NCI-H1436 treated with DMSO at 0.1 percent for 48 hours (cell line): ENCODE data around the gene ANO4.
"Not testable (repeated sequence)": the region's sequence is repeated elsewhere in the genome, so short reads cannot be mapped to it uniquely, and the experiment has no call there.

ENCODE experiments used
- DNase-seq: peaks from one replicate; lab custom pipeline; 2025; lab: John Stamatoyannopoulos, UW

Gene ANO4

GRCh38 chr12:101045486-101046464 lies 251.2 kb downstream of the ANO4 start:
- DNase-seq: no peak

GRCh38 chr12:101047652-101048051 lies 253.1 kb downstream of the ANO4 start:
- DNase-seq: no peak

GRCh38 chr12:101050631-101051030 lies 256.1 kb downstream of the ANO4 start:
- DNase-seq: no peak

GRCh38 chr12:101051151-101051550 lies 256.6 kb downstream of the ANO4 start:
- DNase-seq: no peak

GRCh38 chr12:101051901-101052550 lies 257.4 kb downstream of the ANO4 start:
- no peak for DNase-seq

GRCh38 chr12:101053203-101053602 lies 258.6 kb downstream of the ANO4 start:
- no peak for DNase-seq

- no peak for DNase-seq
These were observed 261.4 kb downstream of the ANO4 start for GRCh38 chr12:101055940-101056339.

- DNase-seq: not testable (repeated sequence)
These were observed 267.9 kb downstream of the ANO4 start for GRCh38 chr12:101062508-101062907.

- no peak for DNase-seq
These were observed 270.1 kb downstream of the ANO4 start for GRCh38 chr12:101064721-101065120.

GRCh38 chr12:101066489-101066888 lies 271.9 kb downstream of the ANO4 start:
- DNase-seq: no peak

GRCh38 chr12:101068402-101068801 lies 273.8 kb downstream of the ANO4 start:
- no peak for DNase-seq

GRCh38 chr12:101068836-101069235 lies 274.3 kb downstream of the ANO4 start:
- DNase-seq: no peak

- no peak for DNase-seq
These were observed 280.5 kb downstream of the ANO4 start for GRCh38 chr12:101074940-101075680.

- no peak for DNase-seq
These were observed 282.3 kb downstream of the ANO4 start for GRCh38 chr12:101076921-101077320.

GRCh38 chr12:101077791-101078528 lies 283.4 kb downstream of the ANO4 start:
- DNase-seq: no peak

GRCh38 chr12:101078536-101079285 lies 284.1 kb downstream of the ANO4 start:
- DNase-seq: no peak

- no peak for DNase-seq
These were observed 288.1 kb downstream of the ANO4 start for GRCh38 chr12:101082706-101083105.

GRCh38 chr12:101086490-101087135 lies 292.0 kb downstream of the ANO4 start:
- DNase-seq: no peak

GRCh38 chr12:101087920-101088319 lies 293.3 kb downstream of the ANO4 start:
- no peak for DNase-seq

GRCh38 chr12:101089271-101089670 lies 294.7 kb downstream of the ANO4 start:
- DNase-seq: no peak
